Naive B cell (primary cell): ENCODE data around the gene MGAT5B. TPM values are rescaled to one million over a fixed set of nuclear protein-coding genes. Genes with fewer than 3 reads are reported as not detected.

Experiments used
- ATAC-seq, 2 donors: fragments of 150-1000 bp; cut with Tn5 transposase; 2 replicates each; pipeline ENCODE4 v1.10.0; 2021; ENCODE audit warnings: low read depth in 2 of 2, mild to moderate bottlenecking in 2 of 2, moderate library complexity in 2 of 2
- DNase-seq: peaks from one replicate; pipeline ENCODE4 v3.0.0; 2022
- H3K27ac Mint-ChIP-seq, 6 donors: one replicate each; pipeline ENCODE4 v1.8.0; 2020 to 2022; ENCODE audit warnings: mild to moderate bottlenecking in 6 of 6, mixed read lengths in 6 of 6, moderate library complexity in 5 of 6, inconsistent platforms in 2 of 6
- H3K27me3 Mint-ChIP-seq, 3 donors: one replicate each; pipeline ENCODE4 v1.8.0; 2021 to 2022; ENCODE audit warnings: mixed read lengths in 3 of 3, mild to moderate bottlenecking in 1 of 3
- H3K36me3 Mint-ChIP-seq, 2 donors: one replicate each; pipeline ENCODE4 v1.8.0; 2020 to 2022; ENCODE audit warnings: mixed read lengths in 2 of 2, inconsistent platforms in 1 of 2, mild to moderate bottlenecking in 1 of 2
- H3K4me1 Mint-ChIP-seq, 3 donors: one replicate each; pipeline ENCODE4 v1.8.0; 2020 to 2022; ENCODE audit warnings: mixed read lengths in 3 of 3, inconsistent platforms in 1 of 3, mild to moderate bottlenecking in 1 of 3, moderate library complexity in 1 of 3
- H3K4me3 Mint-ChIP-seq, 8 donors: one replicate each; pipeline ENCODE4 v1.8.0; 2020 to 2022; ENCODE audit warnings: mild to moderate bottlenecking in 8 of 8, mixed read lengths in 8 of 8, moderate library complexity in 8 of 8, inconsistent platforms in 2 of 8
- H3K9me3 Mint-ChIP-seq, 7 donors: one replicate each; pipeline ENCODE4 v1.8.0; 2020 to 2022; ENCODE audit warnings: mixed read lengths in 7 of 7, mild to moderate bottlenecking in 5 of 7, inconsistent platforms in 2 of 7, moderate library complexity in 1 of 7
- polyA plus RNA-seq, 6 donors: library from polyadenylated mRNA; unstranded; fragments of 300-500 nt; fragmentation: Illumina TruSeq; gene quantifications; one replicate each; pipeline ENCODE4 v1.2.3, GENCODE V29; 2021; ENCODE audit warnings: low read depth in 6 of 6

Gene MGAT5B
- polyA plus RNA-seq, 6 donors from 2014 or later = not detected

DNA sequence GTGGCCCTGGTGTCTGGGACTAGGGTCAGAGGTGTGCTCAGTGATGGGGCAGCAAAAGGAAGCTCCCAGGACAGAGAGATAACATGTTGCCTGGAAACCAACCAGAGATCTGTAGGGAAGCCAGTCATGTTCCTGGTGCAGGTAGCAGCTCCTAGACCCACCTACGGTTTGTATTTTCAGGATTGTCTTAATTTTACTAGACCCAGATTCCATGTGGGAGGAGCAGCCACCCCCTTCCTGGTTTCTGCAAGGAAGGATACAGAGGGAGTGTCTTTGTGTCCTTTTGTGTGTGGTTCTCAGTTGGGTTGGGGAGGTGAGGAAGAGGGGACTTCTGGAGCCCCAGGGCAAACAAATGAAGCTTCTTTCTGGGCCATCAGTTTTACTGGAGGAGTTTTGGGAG is 53.9 kb downstream of the MGAT5B start:
- H3K36me3 Mint-ChIP-seq = no peaks in the 10 kb centered on the region
- peaks cover 7 to 24% (median 23%) of the 10 kb centered on the region in 3 donors for H3K27me3 Mint-ChIP-seq
- H3K4me1 Mint-ChIP-seq = no peaks in the 10 kb centered on the region
- H3K27ac Mint-ChIP-seq = peak overlapping the region in 1 of 6 donors; percentile 38
- DNase-seq (no peak), ATAC-seq (no peak)
- H3K4me3 Mint-ChIP-seq = no peak overlapping the region
- H3K9me3 Mint-ChIP-seq = no peaks in the 10 kb centered on the region

DNA sequence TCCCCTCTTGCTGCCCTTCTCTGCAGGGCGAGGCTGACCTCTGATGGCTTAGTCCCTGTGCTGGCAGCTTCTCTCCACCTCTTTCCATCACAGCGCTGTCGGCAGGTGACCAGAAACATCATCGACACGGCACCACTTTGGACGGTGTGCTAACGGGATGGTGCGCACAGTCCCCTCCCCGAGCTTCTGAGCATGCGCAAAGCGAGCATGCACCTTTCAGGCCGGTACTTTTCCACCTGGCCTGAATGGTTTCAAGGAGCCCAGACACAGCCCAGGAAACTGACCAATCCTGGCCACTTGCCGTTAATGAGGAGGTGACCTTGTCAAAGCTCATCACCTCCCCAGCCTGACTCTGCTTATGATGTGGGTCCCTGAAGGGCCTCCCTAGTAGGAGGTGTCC is 54.8 kb downstream of the MGAT5B start:
- DNase-seq (no peak), ATAC-seq (no peak)
- Mint-ChIP-seq H3K27me3 (peaks cover 7 to 29% (median 28%) of the 10 kb centered on the region in 3 donors), H3K4me1 (no peaks in the 10 kb centered on the region), H3K9me3 (no peaks in the 10 kb centered on the region), H3K27ac (no peak overlapping the region), H3K36me3 (no peaks in the 10 kb centered on the region), H3K4me3 (no peak overlapping the region)

DNA sequence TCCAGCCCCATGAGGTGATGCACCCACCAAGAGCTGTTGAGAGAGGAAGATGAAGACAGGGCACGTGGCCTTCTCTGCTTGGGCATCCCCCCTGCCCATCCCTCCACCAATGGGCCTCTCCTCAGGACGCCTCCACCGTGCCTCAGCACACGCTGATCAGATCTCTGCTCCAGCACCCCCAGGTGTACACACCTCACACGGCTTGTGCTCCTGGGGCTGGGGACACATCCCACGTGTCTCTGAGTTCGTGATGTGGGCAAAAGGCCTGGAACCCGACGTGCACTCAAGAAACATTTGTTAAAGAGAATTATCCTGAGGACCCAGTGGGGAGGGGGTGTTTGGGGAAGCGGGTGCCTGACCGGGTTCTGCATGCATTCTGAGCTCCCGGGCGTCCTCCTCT is 55.3 kb downstream of the MGAT5B start:
- no peaks in the 10 kb centered on the region for H3K9me3 Mint-ChIP-seq
- H3K36me3 Mint-ChIP-seq = no peaks in the 10 kb centered on the region
- H3K4me3 Mint-ChIP-seq = no peak overlapping the region
- peaks cover 7 to 33% (median 28%) of the 10 kb centered on the region in 3 donors for H3K27me3 Mint-ChIP-seq
- no peak for DNase-seq
- H3K27ac Mint-ChIP-seq = no peak overlapping the region
- H3K4me1 Mint-ChIP-seq = no peaks in the 10 kb centered on the region
- ATAC-seq = no peak

DNA sequence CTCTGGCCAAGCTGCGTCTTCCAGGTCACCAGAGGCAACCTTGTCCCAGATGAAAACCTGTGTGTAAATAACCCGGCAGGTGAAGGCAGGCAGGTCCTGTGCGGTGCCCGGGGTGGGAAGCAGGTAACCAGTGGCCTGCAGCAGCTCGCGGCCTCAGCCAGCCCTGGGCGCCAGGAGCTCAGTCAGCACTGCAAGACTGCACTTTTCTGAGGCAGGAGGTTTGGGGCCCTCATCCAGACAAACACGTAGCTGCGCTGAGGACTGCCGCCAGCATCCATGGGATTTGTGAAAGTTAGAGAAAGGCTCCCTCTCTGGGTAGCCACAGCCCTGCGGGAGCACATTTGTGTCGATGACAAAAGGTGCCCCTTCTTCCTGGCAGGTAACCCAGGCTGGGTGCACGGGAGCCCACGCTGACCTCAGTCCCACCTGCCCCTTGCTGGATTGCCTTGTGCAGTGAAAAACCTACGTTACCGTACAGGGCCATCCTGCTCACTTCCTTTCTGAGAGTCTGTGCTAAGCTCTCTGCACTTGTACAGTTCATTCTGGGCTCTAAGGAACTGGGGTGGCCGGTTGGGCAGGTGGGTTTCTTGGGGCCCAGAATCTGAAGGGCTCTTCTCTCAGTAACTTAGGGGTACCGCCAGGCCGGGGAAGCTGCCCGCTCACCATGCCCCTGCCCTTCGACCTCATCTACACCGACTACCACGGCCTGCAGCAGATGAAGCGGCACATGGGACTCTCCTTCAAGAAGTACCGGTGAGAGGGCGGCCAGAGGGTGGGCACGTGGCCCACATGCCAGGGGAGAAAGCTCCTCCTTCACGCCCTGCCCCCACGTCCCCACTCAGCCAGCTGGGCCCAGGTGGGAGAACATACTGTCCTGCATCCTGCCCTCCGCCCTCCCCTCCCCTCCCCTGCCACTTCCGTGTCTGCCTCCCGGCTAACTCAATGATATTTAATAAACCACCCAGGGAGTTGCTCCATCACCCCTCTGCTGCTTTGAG is 56.4 kb downstream of the MGAT5B start:
- DNase-seq (no peak), ATAC-seq (no peak)
- Mint-ChIP-seq H3K4me3 (no peak overlapping the region), H3K27me3 (peaks cover 5 to 28% (median 23%) of the 10 kb centered on the region in 3 donors), H3K4me1 (no peaks in the 10 kb centered on the region), H3K9me3 (no peaks in the 10 kb centered on the region), H3K36me3 (no peaks in the 10 kb centered on the region), H3K27ac (no peak overlapping the region)

DNA sequence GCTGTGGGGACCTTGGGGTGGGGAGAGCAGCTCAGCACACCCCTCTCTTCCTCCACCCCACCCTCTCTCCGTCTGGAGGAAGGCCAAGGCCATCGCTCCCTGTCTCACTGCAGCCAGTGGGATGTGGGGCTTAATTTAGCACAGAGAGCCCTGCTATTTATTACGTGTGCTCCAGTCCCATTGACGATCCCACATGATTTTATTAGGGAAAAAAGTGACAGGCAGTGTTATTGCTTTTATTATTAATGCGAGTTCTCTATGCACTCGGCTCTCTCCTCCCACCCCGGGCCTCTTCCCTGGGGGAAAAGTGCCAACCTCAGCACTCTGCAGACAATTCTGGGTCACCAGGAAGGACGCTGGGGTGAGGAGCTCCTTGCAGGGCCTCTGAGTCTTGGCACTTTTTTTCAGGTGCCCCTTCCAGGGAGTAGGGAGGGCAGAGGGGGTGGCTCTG is 57.3 kb downstream of the MGAT5B start:
- Mint-ChIP-seq H3K4me3 (no peak overlapping the region), H3K27me3 (peaks cover 0 to 26% (median 23%) of the 10 kb centered on the region in 3 donors), H3K27ac (peak overlapping the region in 1 of 6 donors; percentile 51), H3K36me3 (no peaks in the 10 kb centered on the region), H3K4me1 (no peaks in the 10 kb centered on the region), H3K9me3 (no peaks in the 10 kb centered on the region)
- ATAC-seq (no peak), DNase-seq (no peak)

DNA sequence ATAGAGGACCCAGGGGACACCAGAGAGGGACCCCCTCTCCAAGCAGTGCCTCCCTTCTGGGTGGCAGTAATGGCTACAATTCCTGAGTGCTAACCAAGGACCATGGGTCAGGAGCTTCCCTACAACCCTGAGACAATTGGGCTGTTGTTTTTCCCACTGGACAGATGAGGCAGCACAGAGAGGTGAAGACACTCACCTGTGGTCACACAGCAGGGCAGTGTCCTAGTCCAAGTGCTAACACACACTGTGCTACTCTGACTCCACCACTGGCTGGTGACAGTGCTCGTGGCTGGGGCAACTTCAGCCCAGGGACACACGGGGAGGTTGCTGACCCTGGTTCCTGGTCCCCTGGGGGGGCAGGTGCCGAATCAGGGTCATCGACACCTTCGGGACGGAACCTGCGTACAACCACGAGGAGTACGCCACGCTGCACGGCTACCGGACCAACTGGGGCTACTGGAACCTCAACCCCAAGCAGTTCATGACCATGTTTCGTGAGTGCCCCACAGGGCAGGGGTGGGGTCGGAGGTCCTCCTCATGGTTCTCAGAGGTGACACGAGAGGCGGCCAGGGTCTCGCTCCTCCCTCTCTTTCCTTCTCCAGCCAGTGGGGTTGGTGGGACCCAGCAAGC is 58.1 kb downstream of the MGAT5B start:
- H3K27ac Mint-ChIP-seq = no peak overlapping the region
- no peaks in the 10 kb centered on the region for H3K4me1 Mint-ChIP-seq
- peaks cover 0 to 17% (median 15%) of the 10 kb centered on the region in 3 donors for H3K27me3 Mint-ChIP-seq
- ATAC-seq = no peak
- no peaks in the 10 kb centered on the region for H3K36me3 Mint-ChIP-seq
- no peak overlapping the region for H3K4me3 Mint-ChIP-seq
- no peak for DNase-seq
- no peaks in the 10 kb centered on the region for H3K9me3 Mint-ChIP-seq

DNA sequence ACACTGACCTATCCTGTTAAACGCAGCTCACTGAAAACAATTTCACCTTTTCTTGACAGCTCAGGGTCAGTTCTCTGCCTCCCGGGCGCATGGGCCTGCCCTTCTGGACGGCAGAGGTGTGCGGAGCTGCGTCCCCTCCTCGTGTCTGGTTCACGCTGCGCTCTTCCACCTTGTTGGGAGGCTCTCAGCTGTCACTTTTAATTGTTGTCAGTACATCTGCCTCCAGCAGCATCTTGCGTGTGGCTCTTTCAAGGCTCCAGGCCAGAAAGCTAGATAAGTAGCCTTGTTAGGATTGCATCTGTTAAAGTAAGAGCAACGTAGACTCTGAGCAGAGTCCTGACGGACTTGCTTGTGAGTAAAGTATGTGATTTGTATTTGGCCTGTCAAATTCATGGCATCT is 59.4 kb downstream of the MGAT5B start:
- ATAC-seq = no peak
- H3K27ac Mint-ChIP-seq = no peak overlapping the region
- H3K9me3 Mint-ChIP-seq = peaks cover 0 to 1% (median 0%) of the 10 kb centered on the region in 7 donors

DNA sequence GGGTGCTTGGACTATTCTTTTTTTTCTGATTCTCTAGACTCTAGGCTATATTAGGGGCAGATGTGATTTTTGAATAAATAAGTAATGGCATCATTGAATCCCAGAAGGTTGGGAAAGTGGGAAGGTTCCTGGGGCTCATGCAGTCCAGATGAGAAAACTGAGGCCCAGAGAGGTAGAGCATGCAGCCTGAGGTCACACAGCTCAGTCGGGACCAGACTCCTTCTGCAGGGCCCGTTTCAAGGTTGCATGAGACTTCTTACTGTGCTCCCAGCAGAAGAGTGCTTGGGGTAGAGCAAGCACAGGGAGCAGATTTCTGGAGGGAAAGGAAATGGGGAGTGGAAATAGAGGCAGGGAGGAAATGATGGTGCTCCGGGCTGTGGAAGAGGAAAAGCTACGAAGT is 59.8 kb downstream of the MGAT5B start:
- Mint-ChIP-seq H3K9me3 (peaks cover 0 to 1% (median 0%) of the 10 kb centered on the region in 7 donors), H3K27me3 (peaks cover 0 to 13% (median 11%) of the 10 kb centered on the region in 3 donors), H3K4me1 (no peaks in the 10 kb centered on the region), H3K36me3 (no peaks in the 10 kb centered on the region), H3K27ac (no peak overlapping the region), H3K4me3 (peak overlapping the region in 1 of 8 donors; percentile 32)
- DNase-seq = no peak
- ATAC-seq = no peak

More for the DNA sequence above, 59.4 kb downstream of the MGAT5B start:
- Mint-ChIP-seq H3K36me3 (no peaks in the 10 kb centered on the region), H3K4me1 (no peaks in the 10 kb centered on the region), H3K4me3 (no peak overlapping the region), H3K27me3 (peaks cover 0 to 13% (median 11%) of the 10 kb centered on the region in 3 donors)
- no peak for DNase-seq

DNA sequence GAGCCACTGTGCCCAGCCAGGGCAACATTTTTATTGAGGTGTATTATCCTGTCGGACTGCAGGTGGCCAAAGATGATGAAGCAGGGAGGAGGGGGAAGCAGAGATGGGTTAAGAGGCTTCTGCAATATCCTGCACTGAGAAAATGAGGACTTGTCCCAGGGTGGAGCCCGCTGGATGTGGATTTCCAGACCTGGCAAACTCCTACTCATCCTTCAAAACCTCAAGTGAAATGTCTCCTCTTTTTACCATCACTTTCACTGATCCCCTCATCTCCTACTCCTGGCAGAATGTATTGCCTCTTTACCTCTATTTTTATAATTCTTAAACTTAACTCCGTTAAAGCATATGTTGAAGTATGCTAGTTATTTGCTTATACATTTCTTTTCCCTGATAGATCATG is 60.9 kb downstream of the MGAT5B start:
- DNase-seq (no peak), ATAC-seq (no peak)
- Mint-ChIP-seq H3K36me3 (no peaks in the 10 kb centered on the region), H3K4me1 (no peaks in the 10 kb centered on the region), H3K4me3 (no peak overlapping the region), H3K27me3 (peaks cover 0 to 11% (median 7%) of the 10 kb centered on the region in 3 donors), H3K9me3 (peaks cover 0 to 1% (median 0%) of the 10 kb centered on the region in 7 donors), H3K27ac (no peak overlapping the region)

DNA sequence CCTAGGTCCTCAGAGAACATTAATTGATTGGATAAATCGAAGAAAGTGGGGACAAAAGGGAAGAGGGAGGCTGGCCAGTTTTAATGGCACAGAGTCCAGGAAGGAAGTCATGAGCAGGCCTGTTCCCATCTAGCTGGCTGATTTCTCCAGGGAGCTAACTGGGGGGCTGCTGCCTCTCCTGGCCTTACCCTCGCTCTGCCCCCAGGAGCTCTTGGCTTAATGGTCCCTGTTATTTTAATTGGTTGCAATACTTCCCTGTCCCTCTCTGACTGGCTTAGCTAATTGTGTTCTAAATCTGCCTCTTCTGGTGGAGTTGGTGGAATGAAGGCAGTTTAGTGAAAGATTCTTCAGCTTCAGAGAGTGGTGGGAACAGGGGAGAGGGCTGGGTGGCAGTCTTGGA is 61.4 kb downstream of the MGAT5B start:
- no peak overlapping the region for H3K27ac Mint-ChIP-seq
- ATAC-seq = no peak
- H3K9me3 Mint-ChIP-seq = peaks cover 0 to 1% (median 0%) of the 10 kb centered on the region in 7 donors

DNA sequence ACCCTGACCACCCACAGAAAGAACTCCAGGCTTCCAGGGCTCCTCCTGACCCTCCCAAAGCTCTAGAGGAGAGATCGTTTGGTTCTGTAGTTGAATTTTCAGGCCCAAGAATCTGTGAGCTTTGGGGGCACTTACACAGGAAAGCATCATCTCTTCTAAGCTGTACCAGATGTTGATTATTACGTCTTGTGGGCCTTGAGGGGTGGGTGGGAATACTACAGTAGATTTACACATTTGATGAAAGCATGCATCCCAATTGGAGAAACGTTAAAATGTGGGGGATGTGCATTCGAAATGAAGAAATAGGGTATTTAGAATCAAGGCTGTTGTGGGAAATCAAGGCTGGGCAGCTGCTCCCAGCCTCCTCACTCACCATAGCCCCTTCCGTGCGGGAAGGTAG is 61.9 kb downstream of the MGAT5B start:
- peaks cover 0 to 1% (median 0%) of the 10 kb centered on the region in 7 donors for H3K9me3 Mint-ChIP-seq
- peaks cover 0 to 16% (median 7%) of the 10 kb centered on the region in 3 donors for H3K27me3 Mint-ChIP-seq
- peak overlapping the region in 1 of 6 donors; percentile 14 for H3K27ac Mint-ChIP-seq
- H3K36me3 Mint-ChIP-seq = no peaks in the 10 kb centered on the region
- H3K4me1 Mint-ChIP-seq = no peaks in the 10 kb centered on the region
- H3K4me3 Mint-ChIP-seq = no peak overlapping the region
- DNase-seq (no peak), ATAC-seq (no peak)

More for the DNA sequence above, 61.4 kb downstream of the MGAT5B start:
- no peak for DNase-seq
- Mint-ChIP-seq H3K4me1 (no peaks in the 10 kb centered on the region), H3K4me3 (no peak overlapping the region), H3K36me3 (no peaks in the 10 kb centered on the region), H3K27me3 (peaks cover 0 to 15% (median 7%) of the 10 kb centered on the region in 3 donors)

DNA sequence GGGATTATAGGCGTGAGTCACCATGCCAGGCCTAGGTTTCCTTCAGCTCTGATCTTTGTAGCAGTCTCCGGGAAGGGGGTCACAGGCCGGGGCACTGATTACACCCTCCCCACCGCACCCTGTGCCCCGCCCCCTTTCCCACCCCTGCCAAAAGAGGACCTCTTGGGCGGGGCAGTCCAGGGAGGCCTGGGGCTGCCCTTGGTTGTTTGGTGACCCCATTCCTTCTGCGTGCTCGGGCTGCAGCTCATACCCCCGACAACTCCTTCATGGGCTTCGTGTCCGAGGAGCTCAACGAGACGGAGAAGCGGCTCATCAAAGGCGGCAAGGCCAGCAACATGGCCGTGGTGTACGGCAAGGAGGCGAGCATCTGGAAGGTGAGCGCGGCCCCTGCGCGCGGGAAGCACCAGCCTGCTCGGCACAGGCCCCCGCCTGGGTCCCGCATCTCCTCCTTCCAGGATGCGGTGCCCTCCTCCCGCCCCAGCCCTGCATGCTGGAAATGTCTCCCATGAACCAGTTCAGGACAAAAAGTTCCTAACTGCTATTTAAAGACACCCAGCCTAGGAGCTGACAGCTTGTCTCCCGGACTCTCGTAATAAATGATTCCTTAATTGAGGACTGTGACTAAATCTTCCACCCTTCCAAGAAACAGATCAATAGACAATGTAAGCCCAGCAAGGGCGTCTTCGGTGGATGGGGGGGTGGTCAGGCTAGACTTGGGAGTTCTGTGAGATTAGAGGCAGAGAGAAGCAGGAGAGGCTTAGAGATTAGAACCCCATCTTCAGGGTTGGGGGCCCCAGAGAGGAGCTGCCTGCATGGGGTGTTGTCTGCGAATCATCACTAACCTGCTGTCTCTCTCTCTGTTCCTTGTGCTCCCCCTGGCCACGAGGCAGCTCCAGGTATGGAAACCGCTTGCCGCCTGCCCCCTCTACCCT is 64.5 kb downstream of the MGAT5B start:
- H3K4me3 Mint-ChIP-seq = no peak overlapping the region
- H3K4me1 Mint-ChIP-seq = no peaks in the 10 kb centered on the region
- H3K27me3 Mint-ChIP-seq = peaks cover 0 to 14% (median 12%) of the 10 kb centered on the region in 3 donors
- peaks cover 0 to 1% (median 0%) of the 10 kb centered on the region in 7 donors for H3K9me3 Mint-ChIP-seq
- ATAC-seq = no peak
- peak overlapping the region in 1 of 6 donors; percentile 78 for H3K27ac Mint-ChIP-seq
- DNase-seq = no peak
- H3K36me3 Mint-ChIP-seq = no peaks in the 10 kb centered on the region
